ENCODE measurements around the gene LRRC4C.

DNA sequence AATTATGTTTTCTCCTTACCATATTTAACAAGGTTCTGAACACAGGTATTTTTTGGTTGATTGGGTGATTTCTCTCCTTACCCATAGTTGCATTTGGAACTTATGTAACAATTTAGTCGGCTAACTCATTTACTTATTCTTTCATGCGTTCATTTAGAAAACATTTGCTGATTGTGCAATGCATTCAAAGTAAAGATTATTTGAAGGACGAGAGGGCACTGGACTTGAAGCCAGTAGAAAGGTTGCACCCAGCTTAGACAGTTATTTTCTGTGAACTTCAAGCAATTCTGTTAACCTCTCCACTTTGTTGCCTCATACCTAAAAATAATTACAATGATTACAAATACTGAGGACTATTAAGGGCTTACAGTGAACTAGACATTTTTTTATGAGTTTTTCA is 769.6 kb downstream of the LRRC4C start:
- no peak for TF ChIP-seq POLR2AphosphoS5 (IDR thresholded peaks at IDR 0.05)
- TF ChIP-seq, protein P1, sequence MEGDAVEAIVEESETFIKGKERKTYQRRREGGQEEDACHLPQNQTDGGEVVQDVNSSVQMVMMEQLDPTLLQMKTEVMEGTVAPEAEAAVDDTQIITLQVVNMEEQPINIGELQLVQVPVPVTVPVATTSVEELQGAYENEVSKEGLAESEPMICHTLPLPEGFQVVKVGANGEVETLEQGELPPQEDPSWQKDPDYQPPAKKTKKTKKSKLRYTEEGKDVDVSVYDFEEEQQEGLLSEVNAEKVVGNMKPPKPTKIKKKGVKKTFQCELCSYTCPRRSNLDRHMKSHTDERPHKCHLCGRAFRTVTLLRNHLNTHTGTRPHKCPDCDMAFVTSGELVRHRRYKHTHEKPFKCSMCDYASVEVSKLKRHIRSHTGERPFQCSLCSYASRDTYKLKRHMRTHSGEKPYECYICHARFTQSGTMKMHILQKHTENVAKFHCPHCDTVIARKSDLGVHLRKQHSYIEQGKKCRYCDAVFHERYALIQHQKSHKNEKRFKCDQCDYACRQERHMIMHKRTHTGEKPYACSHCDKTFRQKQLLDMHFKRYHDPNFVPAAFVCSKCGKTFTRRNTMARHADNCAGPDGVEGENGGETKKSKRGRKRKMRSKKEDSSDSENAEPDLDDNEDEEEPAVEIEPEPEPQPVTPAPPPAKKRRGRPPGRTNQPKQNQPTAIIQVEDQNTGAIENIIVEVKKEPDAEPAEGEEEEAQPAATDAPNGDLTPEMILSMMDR (IDR thresholded peaks at IDR 0.05), result no peak
- no peak for TF ChIP-seq POLR2A (IDR thresholded peaks at IDR 0.05)

All from gastroesophageal sphincter (tissue), 3 donors.